Caco-2 (cell line): ENCODE data around the gene TMEM43. TPM values are rescaled to one million over a fixed set of nuclear protein-coding genes. Genes with fewer than 3 reads are reported as not detected.

Experiments
- BruUV-seq: library from RNA; stranded (reverse); fragments of 400-500 nt; replicated peaks from 2 replicates; lab custom pipeline; 2021; lab: Mats Ljungman, UMichigan
- CTCF ChIA-PET: fragments of 300-600 bp; sonication (Branson Sonifier 250); formaldehyde crosslinking; loops from one replicate; lab custom pipeline; 2022; ENCODE audit warnings: antibody characterized with exemption; lab: Charles Lee
- POLR2A ChIA-PET: fragments of 300-600 bp; sonication (Branson Sonifier 250); formaldehyde crosslinking; loops from one replicate; lab custom pipeline; 2022; ENCODE audit warnings: antibody characterized with exemption; lab: Charles Lee
- DNase-seq, 2 experiments: peaks; one replicate each; pipeline versions ENCODE4 v3.0.0 to v3.0.0-alpha.2; 2020 to 2022
- H3K27me3 ChIP-seq: replicated peaks from 2 replicates; pipeline ENCODE4 v1.6.0; 2011; ENCODE audit warnings: low read length; ENCODE audit not compliant: control insufficient read depth, insufficient read depth
- H3K36me3 ChIP-seq: 2 replicates; pipeline ENCODE4 v1.5.1; 2011; ENCODE audit warnings: low read length; ENCODE audit not compliant: control insufficient read depth, insufficient read depth
- H3K4me1 ChIP-seq: fragments of 250-450 bp; sonication (Bioruptor Pico); 2 replicates; pipeline ENCODE4 v1.5.1; 2020; ENCODE audit warnings: mild to moderate bottlenecking
- H3K4me3 ChIP-seq: 2 replicates; pipeline ENCODE4 v1.5.1; 2011; ENCODE audit warnings: low read depth, mild to moderate bottlenecking, control low read depth, low read length
- H3K9me3 ChIP-seq: fragments of 250-450 bp; sonication (Bioruptor Pico); 2 replicates; pipeline ENCODE4 v1.5.1; 2020; ENCODE audit warnings: mild to moderate bottlenecking, moderate library complexity
- H3K27ac Mint-ChIP-seq: one replicate; pipeline ENCODE4 v1.8.0; 2022; ENCODE audit warnings: mixed read lengths; ENCODE audit not compliant: unreplicated experiment
- H3K27me3 Mint-ChIP-seq: one replicate; pipeline ENCODE4 v1.8.0; 2022; ENCODE audit warnings: mixed read lengths; ENCODE audit not compliant: insufficient read depth, unreplicated experiment
- H3K36me3 Mint-ChIP-seq: one replicate; pipeline ENCODE4 v1.8.0; 2022; ENCODE audit warnings: mild to moderate bottlenecking, mixed read lengths; ENCODE audit not compliant: insufficient read depth, unreplicated experiment
- H3K4me1 Mint-ChIP-seq: one replicate; pipeline ENCODE4 v1.8.0; 2022; ENCODE audit warnings: low read depth, mixed read lengths; ENCODE audit not compliant: unreplicated experiment
- H3K4me3 Mint-ChIP-seq: one replicate; pipeline ENCODE4 v1.8.0; 2022; ENCODE audit warnings: mild to moderate bottlenecking, moderate library complexity, mixed read lengths; ENCODE audit not compliant: unreplicated experiment
- H3K9me3 Mint-ChIP-seq: one replicate; pipeline ENCODE4 v1.8.0; 2022; ENCODE audit warnings: mixed read lengths; ENCODE audit not compliant: unreplicated experiment
- CTCF ChIP-seq, 2 experiments: fragments of 200-600 bp in 1 of 2; IDR thresholded peaks; 1 replicate in 1 of 2; 2 replicates in 1 of 2; pipeline versions ENCODE4 v1.5.1 to v1.8.0; 2011 to 2022; ENCODE audit warnings: antibody characterized with exemption in 1 of 2, control low read depth in 1 of 2, inconsistent platforms in 1 of 2, low read depth in 1 of 2, low read length in 1 of 2, mild to moderate bottlenecking in 1 of 2, moderate library complexity in 1 of 2; ENCODE audit not compliant: insufficient read depth in 1 of 2, severe bottlenecking in 1 of 2, unreplicated experiment in 1 of 2
- intact Hi-C: fragments of 100-400 bp; cut with micrococcal nuclease; formaldehyde crosslinking; loops from one replicate; pipeline ENCODE4 v1.10.0; 2022; ENCODE audit not compliant: unreplicated experiment
- total RNA-seq: library from RNA; stranded (reverse); gene quantifications from 2 replicates; pipeline ENCODE4 v1.2.3, GENCODE V29; 2022

Gene TMEM43
- total RNA-seq, 1 experiment from 2014 or later: 35.2 TPM

- Histone ChIP-seq H3K4me1 (no peaks in the 10 kb centered on the region), H3K36me3 (no peaks in the 10 kb centered on the region), H3K4me3 (no peak overlapping the region), H3K9me3 (no peaks in the 10 kb centered on the region), H3K27me3 (no peaks in the 10 kb centered on the region)
- ChIA-PET POLR2A (no interaction called here), CTCF (no interaction called here)
- H3K9me3 Mint-ChIP-seq: no peaks in the 10 kb centered on the region
- H3K27me3 Mint-ChIP-seq: no peaks in the 10 kb centered on the region
- H3K4me3 Mint-ChIP-seq: no peak overlapping the region
- intact Hi-C loops: no loop called here
- DNase-seq: no peak
- H3K36me3 Mint-ChIP-seq: peaks cover 51% of the 10 kb centered on the region
- BruUV-seq: no TSS peak
- H3K27ac Mint-ChIP-seq: no peak overlapping the region
- no peak for TF ChIP-seq CTCF (IDR thresholded peaks at IDR 0.05; ENCODE audit: insufficient read depth in 1 of 2, low read depth in 1 of 2, low read length in 1 of 2, severe bottlenecking in 1 of 2, unreplicated experiment in 1 of 2)
- H3K4me1 Mint-ChIP-seq: no peaks in the 10 kb centered on the region
These were observed 63.3 kb downstream of the TMEM43 start for GRCh38 chr3:14188041-14188754.

Other genes with a start within 250 kb of the TMEM43 start
- gene WNT7A, start 245.0 kb upstream of the TMEM43 start, total RNA-seq: 0.58 and 1.1 TPM in 2 replicates
- 15.3 and 15.9 TPM in 2 replicates for gene CHCHD4, start 182 bp upstream of the TMEM43 start, total RNA-seq
- 31.0 and 33.1 TPM in 2 replicates for gene XPC, start 53.5 kb downstream of the TMEM43 start, total RNA-seq
- 19.1 and 20.5 TPM in 2 replicates for gene LSM3, start 53.8 kb downstream of the TMEM43 start, total RNA-seq